H9 (cell line): ENCODE data around the gene NECAB2. TPM values are rescaled to one million over a fixed set of nuclear protein-coding genes. Genes with fewer than 3 reads are reported as not detected.

ENCODE experiments used
- DNase-seq: peaks from one replicate; pipeline ENCODE4 v3.0.0-alpha.2; 2017
- H2AFZ ChIP-seq: one replicate; pipeline ENCODE4 v1.6.1; 2013; ENCODE audit warnings: mild to moderate bottlenecking, low read length, control low read depth, moderate library complexity
- H2AK5ac ChIP-seq: 2 replicates; pipeline ENCODE4 v1.6.1; 2013; ENCODE audit warnings: low read length, control low read depth, mixed read lengths; ENCODE audit not compliant: insufficient read length
- H2BK120ac ChIP-seq: one replicate; pipeline ENCODE4 v1.6.1; 2013; ENCODE audit warnings: low read depth, mild to moderate bottlenecking, low read length, control low read depth, inconsistent platforms; ENCODE audit not compliant: poor library complexity, severe bottlenecking
- H2BK12ac ChIP-seq: 2 replicates; pipeline ENCODE4 v1.6.1; 2013; ENCODE audit warnings: low read length, control low read depth, mixed read lengths, low read depth; ENCODE audit not compliant: insufficient read length
- H2BK15ac ChIP-seq: 2 replicates; pipeline ENCODE4 v1.6.1; 2013; ENCODE audit warnings: low read depth, low read length, control low read depth
- H2BK20ac ChIP-seq: one replicate; pipeline ENCODE4 v1.6.1; 2013; ENCODE audit warnings: low read depth, mild to moderate bottlenecking, low read length, control low read depth, inconsistent platforms; ENCODE audit not compliant: poor library complexity, severe bottlenecking
- H2BK5ac ChIP-seq: 2 replicates; pipeline ENCODE4 v1.6.1; 2013; ENCODE audit warnings: low read length, control low read depth, mixed read lengths; ENCODE audit not compliant: insufficient read length
- H3K14ac ChIP-seq: 2 replicates; pipeline ENCODE4 v1.6.1; 2013; ENCODE audit warnings: low read length, control low read depth; ENCODE audit not compliant: insufficient read depth
- H3K18ac ChIP-seq: 2 replicates; pipeline ENCODE4 v1.6.1; 2013; ENCODE audit warnings: low read depth, mild to moderate bottlenecking, mixed read lengths, low read length, control low read depth; ENCODE audit not compliant: insufficient read length
- H3K23ac ChIP-seq: 2 replicates; pipeline ENCODE4 v1.6.1; 2013; ENCODE audit warnings: low read length, control low read depth, mixed read lengths, low read depth; ENCODE audit not compliant: insufficient read length
- H3K23me2 ChIP-seq: 2 replicates; pipeline ENCODE4 v1.6.1; 2013; ENCODE audit warnings: low read depth, mild to moderate bottlenecking, mixed read lengths, low read length, control low read depth; ENCODE audit not compliant: insufficient read length, poor library complexity, severe bottlenecking
- H3K27ac ChIP-seq: 2 replicates; pipeline ENCODE4 v1.5.1; 2013; ENCODE audit warnings: low read length, control low read depth, mixed read lengths, low read depth; ENCODE audit not compliant: insufficient read length
- H3K27me3 ChIP-seq: 2 replicates; pipeline ENCODE4 v1.6.1; 2013; ENCODE audit warnings: low read length, control low read depth, inconsistent platforms; ENCODE audit not compliant: insufficient read depth
- H3K4ac ChIP-seq: 2 replicates; pipeline ENCODE4 v1.6.1; 2013; ENCODE audit warnings: low read depth, mild to moderate bottlenecking, control low read depth, inconsistent platforms, low read length, moderate library complexity
- H3K4me1 ChIP-seq: 2 replicates; pipeline ENCODE4 v1.6.1; 2013; ENCODE audit warnings: low read length, control low read depth, inconsistent platforms; ENCODE audit not compliant: insufficient read depth
- H3K4me2 ChIP-seq: 2 replicates; pipeline ENCODE4 v1.6.1; 2013; ENCODE audit warnings: low read length, control low read depth, mixed read lengths; ENCODE audit not compliant: insufficient read length, insufficient read depth
- H3K56ac ChIP-seq: 2 replicates; pipeline ENCODE4 v1.6.1; 2013; ENCODE audit warnings: low read depth, mild to moderate bottlenecking, mixed read lengths, low read length, control low read depth; ENCODE audit not compliant: insufficient read length
- H3K79me1 ChIP-seq: 2 replicates; pipeline ENCODE4 v1.6.1; 2013; ENCODE audit warnings: low read depth, mild to moderate bottlenecking, moderate library complexity, low read length, control low read depth, inconsistent platforms; ENCODE audit not compliant: insufficient read depth, poor library complexity, severe bottlenecking
- H3K79me2 ChIP-seq: 2 replicates; pipeline ENCODE4 v1.6.1; 2013; ENCODE audit warnings: low read length, control low read depth, inconsistent platforms; ENCODE audit not compliant: insufficient read depth
- H3K9ac ChIP-seq: 2 replicates; pipeline ENCODE4 v1.6.1; 2013; ENCODE audit warnings: low read length, control low read depth, mixed read lengths; ENCODE audit not compliant: insufficient read length; ENCODE audit errors: extremely low read depth
- H3K9me3 ChIP-seq: one replicate; pipeline ENCODE4 v1.6.1; 2013; ENCODE audit warnings: low read depth, low read length, inconsistent platforms; ENCODE audit not compliant: control insufficient read depth
- H3T11ph ChIP-seq: one replicate; pipeline ENCODE4 v1.6.1; 2013; ENCODE audit warnings: mild to moderate bottlenecking, low read length, control low read depth, inconsistent platforms
- H4K20me1 ChIP-seq: one replicate; pipeline ENCODE4 v1.6.1; 2013; ENCODE audit not compliant: control insufficient read depth, insufficient read length, insufficient read depth
- H4K5ac ChIP-seq: 2 replicates; pipeline ENCODE4 v1.6.1; 2013; ENCODE audit warnings: low read depth, mild to moderate bottlenecking, mixed read lengths, low read length, control low read depth; ENCODE audit not compliant: insufficient read length
- H4K8ac ChIP-seq: replicated peaks from 2 replicates; pipeline ENCODE4 v1.6.1; 2013; ENCODE audit warnings: low read length, control low read depth, mixed read lengths, low read depth; ENCODE audit not compliant: insufficient read length
- H4K91ac ChIP-seq: 2 replicates; pipeline ENCODE4 v1.6.1; 2013; ENCODE audit warnings: low read depth, mild to moderate bottlenecking, moderate library complexity, mixed read lengths, low read length, control low read depth; ENCODE audit not compliant: insufficient read length
- H3K27ac Mint-ChIP-seq, 3 experiments: 2 replicates in 2 of 3; 3 replicates in 1 of 3; pipeline ENCODE4 v1.8.0; 2020 to 2021; ENCODE audit warnings: mixed read lengths in 3 of 3, mild to moderate bottlenecking in 1 of 3, moderate library complexity in 1 of 3
- H3K27me3 Mint-ChIP-seq: 2 replicates; pipeline ENCODE4 v1.8.0; 2021; ENCODE audit warnings: low read depth, mild to moderate bottlenecking, moderate library complexity, mixed read lengths
- H3K36me3 Mint-ChIP-seq, 3 experiments: 2 replicates in 2 of 3; 3 replicates in 1 of 3; pipeline ENCODE4 v1.8.0; 2020 to 2021; ENCODE audit warnings: low read depth in 3 of 3, mixed read lengths in 3 of 3; ENCODE audit not compliant: insufficient read depth in 1 of 3
- H3K4me1 Mint-ChIP-seq, 2 experiments: 2 replicates each; pipeline ENCODE4 v1.8.0; 2020; ENCODE audit warnings: mixed read lengths in 2 of 2
- H3K4me3 Mint-ChIP-seq, 2 experiments: 2 replicates in 1 of 2; 3 replicates in 1 of 2; pipeline ENCODE4 v1.8.0; 2020 to 2021; ENCODE audit warnings: mild to moderate bottlenecking in 2 of 2, mixed read lengths in 2 of 2, moderate library complexity in 1 of 2
- H3K9me3 Mint-ChIP-seq, 2 experiments: 2 replicates in 1 of 2; 3 replicates in 1 of 2; pipeline ENCODE4 v1.8.0; 2020; ENCODE audit warnings: mild to moderate bottlenecking in 2 of 2, mixed read lengths in 2 of 2, moderate library complexity in 1 of 2
- CTCF ChIP-seq: fragments of 200-600 bp; sonication (generic); conservative IDR thresholded peaks from 3 replicates; pipeline ENCODE4 v1.8.0; 2021; ENCODE audit warnings: antibody characterized with exemption, mild to moderate bottlenecking
- WGBS: extraction: QIAGEN DNeasy Blood & Tissue Kit; methylation state at CpG from one replicate; pipeline ENCODE4 v1.1.7; 2013; ENCODE audit warnings: missing lambda C conversion rate, low lambda C conversion rate, mixed read lengths; ENCODE audit not compliant: insufficient read length; ENCODE audit errors: extremely low coverage; 5-methylcytosine and 5-hydroxymethylcytosine counted together
- total RNA-seq: library from RNA; stranded (reverse); gene quantifications from 2 replicates; pipeline ENCODE4 v1.2.1, GENCODE V29; 2021

Gene NECAB2
- total RNA-seq, 1 experiment from 2014 or later: 12.6 TPM

- H3K4me3 Mint-ChIP-seq: no peak overlapping the region
- Histone ChIP-seq H3T11ph (no peak overlapping the region), H3K23ac (no peak overlapping the region), H3K14ac (no peak overlapping the region), H3K4ac (no peak overlapping the region), H4K8ac (no peak overlapping the region), H3K27ac (no peak overlapping the region), H2BK120ac (no peak overlapping the region), H4K5ac (no peak overlapping the region), H2BK15ac (no peak overlapping the region), H3K27me3 (no peaks in the 10 kb centered on the region), H3K23me2 (no peaks in the 10 kb centered on the region), H3K79me2 (no peaks in the 10 kb centered on the region), H3K4me2 (no peak overlapping the region), H3K79me1 (no peaks in the 10 kb centered on the region), H3K56ac (no peak overlapping the region), H2BK20ac (no peak overlapping the region), H3K18ac (no peak overlapping the region), H2BK5ac (no peak overlapping the region), H2BK12ac (no peak overlapping the region), H3K9ac (no peak overlapping the region), H4K91ac (no peak overlapping the region), H2AK5ac (no peak overlapping the region), H2AFZ (no peak overlapping the region), H4K20me1 (no peaks in the 10 kb centered on the region), H3K9me3 (no peaks in the 10 kb centered on the region), H3K4me1 (no peaks in the 10 kb centered on the region)
- WGBS: no CpG with 5 or more reads among the region's 22 CpGs
- H3K27me3 Mint-ChIP-seq: peaks cover 4% of the 10 kb centered on the region; the same call in 1 of the 2 replicates
- peaks cover 0 to 2% (median 0%) of the 10 kb centered on the region in 3 experiments; a peak in 1 of 7 replicates for H3K36me3 Mint-ChIP-seq
- peak; percentile 97 for TF ChIP-seq CTCF
- H3K4me1 Mint-ChIP-seq: peaks cover 12 to 13% of the 10 kb centered on the region in 2 experiments
- H3K9me3 Mint-ChIP-seq: no peaks in the 10 kb centered on the region
- peak; percentile 90 for DNase-seq
- H3K27ac Mint-ChIP-seq: no peak overlapping the region; a peak in 1 of 7 replicates
Observed at GRCh38 chr16:83956336-83957289, 11.4 kb upstream of the NECAB2 start.
